ENCODE results near the gene PIK3CG.

GRCh38 chr7:106869954-106870353, 4.9 kb downstream of the PIK3CG start:
- TF ChIP-seq TAF1 (IDR thresholded peaks at IDR 0.05; ENCODE audit: borderline replicate concordance, low read depth, low read length): no peak
- no peak for TF ChIP-seq POLR2AphosphoS5 (IDR thresholded peaks at IDR 0.05; ENCODE audit: low read depth, low read length)
- no peak for TF ChIP-seq POLR2A (IDR thresholded peaks at IDR 0.05; ENCODE audit: low read depth, low read length)
